GM18526 (cell line): Measurements from ENCODE around the gene CYB5R2.

Experiments used
- POLR2A ChIP-seq: IDR thresholded peaks from 3 replicates; pipeline ENCODE4 v1.6.1; 2011; ENCODE audit not compliant: insufficient read length; ENCODE audit errors: extremely low read depth

The CYB5R2 gene

DNA sequence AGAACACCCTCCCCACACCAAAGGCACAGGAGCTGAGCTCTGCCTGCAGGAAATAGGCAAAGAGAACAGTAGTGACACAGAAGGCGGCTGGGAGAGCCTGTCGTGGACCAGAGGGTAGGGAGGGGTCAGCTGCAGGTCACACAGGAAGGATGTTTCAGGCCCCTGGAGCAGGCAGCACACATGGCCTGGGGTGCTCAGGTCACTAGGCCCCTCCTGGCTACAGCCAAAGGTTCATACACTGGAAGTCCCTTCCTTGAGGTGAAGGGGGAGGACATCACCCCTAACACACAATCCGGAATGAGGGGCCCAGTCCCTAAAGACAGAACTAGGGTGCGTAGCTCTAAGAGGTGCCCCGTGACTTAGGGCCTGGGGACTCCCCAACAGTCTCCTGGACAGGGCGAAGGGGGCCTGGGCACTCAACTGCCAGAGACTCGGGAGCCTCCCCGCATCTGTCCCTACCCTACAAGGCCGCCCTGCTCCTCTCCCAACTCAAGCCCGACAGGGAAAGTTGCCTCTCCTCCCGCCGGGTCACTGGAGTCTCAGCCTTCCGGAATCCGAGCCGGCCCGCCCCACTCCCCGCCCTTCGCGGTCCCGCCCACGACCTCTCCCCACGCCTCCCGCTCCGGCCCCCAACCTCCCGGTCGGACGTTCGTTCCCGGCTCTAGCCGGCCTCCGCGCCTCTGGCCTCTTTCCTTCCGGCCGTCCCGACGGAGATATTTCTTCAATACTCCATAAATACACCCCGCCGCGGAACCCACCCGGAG lies at the start of gene CYB5R2:
CYB5R2 (minus strand) TSS at position 541 of the 764 bp plus-strand sequence. CDS start 675 bp downstream, outside the sequence.
- peak; percentile 34 for TF ChIP-seq POLR2A

DNA sequence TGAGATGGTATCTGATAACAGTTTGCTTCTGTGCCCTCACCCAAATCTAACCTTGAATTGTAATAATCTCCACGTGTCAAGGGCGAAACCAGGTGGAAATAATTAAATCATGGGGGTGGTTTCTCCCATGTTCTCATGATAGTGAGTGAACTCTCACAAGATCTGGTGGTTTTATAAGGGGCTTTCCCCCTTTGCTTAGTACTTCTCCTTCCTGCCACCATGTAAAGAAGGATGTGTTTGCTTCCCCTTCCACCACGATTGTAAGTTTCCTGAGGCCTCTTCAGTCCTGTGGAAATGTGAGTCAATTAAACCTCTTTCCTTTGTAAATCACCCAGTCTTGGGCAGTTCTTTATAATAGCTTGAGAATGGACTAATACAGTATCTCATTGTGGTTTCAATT lies 41.5 kb upstream of the CYB5R2 start:
- no peak for TF ChIP-seq POLR2A

DNA sequence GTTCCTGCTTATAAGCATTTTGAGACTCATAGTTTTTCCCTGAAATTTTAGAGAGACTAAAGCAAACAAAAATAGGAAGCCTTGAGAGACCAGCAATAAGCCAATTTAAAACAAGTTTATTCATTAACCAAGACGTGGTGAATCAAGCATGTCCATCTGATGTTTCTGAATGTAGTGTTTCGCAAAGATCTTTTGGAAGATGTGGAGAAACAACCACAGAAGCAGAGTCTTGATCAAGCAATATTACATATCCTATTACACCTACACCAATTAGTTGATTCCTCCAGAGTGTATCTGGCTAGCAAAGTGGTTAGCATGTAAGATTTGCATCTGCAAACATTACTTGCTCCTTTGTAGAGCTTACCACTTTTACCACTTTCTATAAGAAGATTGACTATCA lies 33.1 kb upstream of the CYB5R2 start, which contains the start of gene OVCH2:
OVCH2 (minus strand) TSS at position 101 of the 400 bp plus-strand sequence; CDS start at position 18, 83 bp downstream.
- no peak for TF ChIP-seq POLR2A

DNA sequence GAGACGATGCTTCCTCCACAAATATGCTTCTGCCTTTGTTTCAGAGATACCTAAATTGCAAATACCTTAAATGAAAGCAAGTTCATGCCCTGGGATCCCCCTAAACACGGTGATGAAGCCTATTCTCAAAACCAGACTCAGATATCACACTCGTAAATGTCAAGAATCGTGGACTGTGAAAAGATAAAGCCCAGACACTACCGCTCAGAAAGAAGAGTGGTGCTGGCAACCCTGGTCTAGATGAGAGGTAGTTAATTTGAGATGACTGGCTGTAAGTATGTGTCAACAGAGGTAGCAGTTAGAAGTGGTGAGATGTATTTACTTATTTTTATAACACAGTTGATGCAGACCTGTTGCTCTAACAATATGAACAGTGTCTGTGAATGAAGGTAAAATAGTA lies 30.4 kb upstream of the CYB5R2 start:
- TF ChIP-seq POLR2A: no peak

DNA sequence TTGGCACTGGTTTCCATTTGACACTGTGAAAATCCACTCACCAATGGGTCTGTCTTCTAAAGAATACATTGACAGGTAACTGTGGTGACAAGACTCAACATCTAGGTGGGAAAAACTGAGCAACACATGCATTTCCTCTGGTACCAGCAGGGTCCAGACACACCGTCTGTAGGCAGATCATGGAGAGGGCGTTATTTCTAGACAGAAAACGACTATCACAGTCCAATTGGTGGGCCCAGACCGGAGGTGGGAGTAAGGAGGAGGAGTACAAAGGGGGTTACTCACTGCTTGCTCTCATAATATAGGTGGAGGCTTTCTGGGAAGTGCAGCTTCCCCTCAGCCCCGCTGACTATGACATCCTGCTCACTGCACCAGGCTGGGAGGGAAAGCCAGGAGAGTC lies 23.1 kb upstream of the CYB5R2 start:
- no peak for TF ChIP-seq POLR2A

DNA sequence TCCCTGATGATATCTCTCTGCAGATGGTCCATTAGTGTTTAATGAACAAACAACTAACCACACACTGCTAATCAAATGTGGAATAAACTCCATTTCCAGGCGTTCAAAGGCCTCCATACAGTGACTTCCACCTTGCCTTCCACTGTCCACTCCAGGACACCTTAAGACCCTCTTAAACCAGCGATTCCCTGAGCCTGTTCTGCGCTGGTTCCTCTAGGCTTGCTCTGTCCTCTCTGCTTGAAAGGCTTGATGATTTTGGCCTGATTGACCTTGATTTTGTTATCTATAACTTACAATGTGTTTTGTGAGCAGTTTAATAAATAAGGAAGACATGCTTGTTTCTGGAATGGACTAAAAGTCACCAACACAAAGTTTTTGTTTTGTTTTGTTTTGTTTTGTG lies 20.9 kb upstream of the CYB5R2 start:
- no peak for TF ChIP-seq POLR2A

DNA sequence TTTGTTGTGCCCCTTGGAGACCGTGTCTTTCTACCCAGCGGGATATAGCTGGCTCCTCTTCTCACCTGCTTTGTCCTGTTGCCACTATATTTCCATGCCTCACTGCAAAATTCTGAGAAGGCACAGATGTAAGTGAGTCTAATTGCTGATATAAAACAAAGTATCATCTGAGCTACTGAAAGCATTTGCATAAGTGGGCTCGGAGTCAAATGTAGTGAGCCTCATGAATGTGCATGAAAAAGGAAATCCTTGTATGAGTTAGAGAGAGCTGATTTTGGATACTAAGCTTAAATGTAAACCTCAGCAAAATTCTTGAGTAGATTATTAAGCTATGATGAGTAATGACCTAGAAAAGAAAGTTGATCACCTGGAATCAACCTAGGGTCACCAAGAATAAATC lies 19.1 kb upstream of the CYB5R2 start:
- TF ChIP-seq POLR2A: no peak

DNA sequence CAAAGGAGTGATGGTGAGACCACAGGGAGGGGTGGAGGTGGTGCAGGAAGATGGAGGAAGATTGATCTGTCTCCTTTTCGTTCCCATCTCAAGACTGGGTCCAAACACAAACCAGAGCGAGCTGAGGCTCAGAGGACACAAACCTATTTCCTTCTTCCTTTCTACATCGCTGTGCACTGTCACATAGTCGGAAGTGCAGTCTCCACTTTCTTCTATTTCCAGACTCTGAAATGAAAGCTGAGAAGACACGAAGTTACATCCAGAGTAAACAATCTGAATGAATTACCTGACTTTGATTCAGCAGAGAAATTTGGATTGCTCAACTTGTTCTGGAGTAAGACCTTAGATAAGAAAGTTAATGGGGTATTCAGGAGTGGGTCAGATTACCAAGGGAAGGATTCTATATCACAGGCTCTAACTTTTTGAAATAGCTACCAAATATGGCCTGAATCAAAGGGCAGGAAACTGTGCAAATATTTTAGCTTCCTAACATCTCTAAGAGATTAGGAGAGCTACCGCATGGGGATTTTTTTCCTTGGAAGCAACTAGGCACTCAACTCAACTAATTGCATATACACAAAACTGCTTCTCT lies 18.6 kb upstream of the CYB5R2 start:
- TF ChIP-seq POLR2A: no peak

DNA sequence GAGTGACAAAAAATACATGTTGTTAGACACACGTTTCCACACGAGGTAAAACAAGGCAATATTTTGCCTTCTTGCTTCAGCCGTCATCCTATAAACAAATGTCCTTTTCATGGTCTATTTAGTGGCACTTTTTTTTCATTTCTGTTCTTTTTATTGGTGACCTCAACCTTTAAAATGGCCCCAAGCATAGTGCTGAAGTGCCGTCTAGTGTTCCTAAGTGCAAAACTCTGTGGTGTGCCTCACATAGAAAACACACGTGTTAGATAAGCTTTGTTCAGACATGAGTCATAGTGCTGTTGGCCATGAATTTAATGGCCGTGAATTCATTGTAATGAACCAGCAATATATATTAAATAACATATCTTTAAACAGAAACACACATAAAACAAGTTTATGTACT lies 17.3 kb upstream of the CYB5R2 start:
- no peak for TF ChIP-seq POLR2A

DNA sequence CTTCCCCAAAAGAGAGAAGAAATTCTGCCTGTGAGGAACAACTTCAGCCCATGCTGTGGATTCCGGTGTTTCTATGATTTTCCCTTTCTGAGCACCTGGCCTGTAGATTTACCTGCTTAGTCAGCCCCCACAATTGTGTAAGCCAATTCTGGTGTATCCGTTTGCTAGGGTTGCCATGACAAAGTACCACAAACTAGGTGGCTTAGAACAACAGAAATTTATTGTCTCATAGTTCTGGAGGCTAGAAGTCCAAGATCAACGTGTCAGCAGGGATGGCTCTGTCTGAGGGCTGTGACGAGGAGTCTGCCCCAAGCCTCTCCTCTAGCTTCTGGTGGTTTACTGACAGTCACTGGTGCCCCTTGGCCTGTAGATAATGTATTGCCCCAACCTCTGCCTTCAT lies 15.9 kb upstream of the CYB5R2 start:
- no peak for TF ChIP-seq POLR2A

DNA sequence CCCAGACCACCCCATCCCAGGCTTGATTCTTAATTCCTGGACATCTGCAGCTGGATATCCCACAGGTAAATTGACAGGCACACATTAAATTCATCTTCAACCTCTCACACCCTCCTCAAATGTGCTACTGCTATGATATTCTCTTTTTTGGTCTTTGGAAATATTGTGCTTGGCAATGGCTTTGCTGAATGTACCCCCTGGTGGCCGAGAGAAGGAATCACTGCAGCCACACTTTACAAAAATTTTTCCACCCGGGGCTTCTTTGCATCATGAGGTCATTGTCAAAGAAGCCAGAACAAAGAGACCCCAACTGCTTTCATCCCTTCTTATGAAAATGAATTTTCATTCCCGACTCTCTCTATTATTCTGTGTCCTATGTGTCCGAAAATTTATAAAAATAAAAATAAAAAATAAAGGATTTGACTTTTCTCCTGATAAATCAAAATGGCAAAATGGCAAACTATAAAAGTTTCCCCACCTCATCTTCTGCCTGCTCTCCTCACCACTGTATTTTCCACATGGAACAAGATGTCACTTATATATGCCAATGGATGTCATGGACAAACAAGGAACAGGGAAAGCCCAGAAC lies 15.0 kb upstream of the CYB5R2 start:
- TF ChIP-seq POLR2A: no peak

DNA sequence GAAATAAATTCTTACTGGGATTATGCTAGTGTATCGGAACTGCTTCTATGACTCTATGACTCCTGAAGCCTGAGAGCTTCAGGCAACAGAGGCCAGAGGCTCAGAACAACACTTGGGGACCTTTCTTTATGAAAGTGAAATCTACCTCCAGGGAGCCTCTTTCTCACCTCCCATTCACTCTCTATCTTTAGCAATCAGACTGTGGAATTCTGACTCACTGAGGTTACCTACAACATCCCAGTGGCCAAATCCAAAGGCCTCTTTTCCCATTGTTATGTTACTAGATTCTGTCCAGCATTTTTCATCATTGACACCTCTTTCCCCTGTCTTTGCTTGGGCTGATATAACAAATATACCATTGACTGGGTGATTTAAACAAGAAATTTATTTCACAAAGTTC lies 14.1 kb upstream of the CYB5R2 start:
- TF ChIP-seq POLR2A: no peak

DNA sequence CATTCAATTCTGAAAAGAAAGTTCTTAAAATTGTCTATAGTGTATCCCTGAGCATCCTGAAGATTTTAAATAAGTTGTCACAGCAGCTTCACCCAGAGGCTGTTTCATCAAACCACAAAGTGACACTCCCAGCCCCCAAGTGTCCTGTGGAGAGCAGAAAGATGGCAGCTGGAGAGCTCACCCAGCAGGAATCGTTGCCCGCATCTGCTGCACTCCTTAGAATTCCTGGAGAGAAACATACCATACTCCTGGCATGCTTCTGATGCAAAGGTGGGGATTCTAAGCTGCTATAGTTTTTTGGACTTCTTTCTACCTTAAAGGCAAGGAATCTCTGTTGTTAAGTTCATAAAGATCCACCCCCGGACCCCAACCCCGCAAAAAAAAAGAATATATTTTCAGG lies 13.5 kb upstream of the CYB5R2 start:
- no peak for TF ChIP-seq POLR2A

DNA sequence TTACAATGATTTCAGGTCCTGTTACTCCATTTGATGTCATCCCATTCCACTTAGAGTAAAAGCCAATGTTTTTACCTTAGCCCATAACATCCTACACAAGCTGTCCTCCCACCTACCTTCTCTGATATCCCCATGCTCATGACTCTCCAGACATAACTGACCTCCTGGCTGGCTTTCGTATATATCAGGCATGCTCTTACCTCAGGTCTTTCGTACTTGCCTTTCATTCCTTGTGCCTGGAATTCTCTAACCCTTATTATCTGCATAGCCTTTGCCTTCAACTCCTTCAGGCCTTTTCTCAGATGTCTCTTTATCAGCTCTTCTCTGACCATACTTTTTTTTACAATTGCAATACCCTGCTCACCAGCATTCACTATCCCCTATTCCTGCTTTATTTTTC lies 10.3 kb upstream of the CYB5R2 start:
- TF ChIP-seq POLR2A: no peak

DNA sequence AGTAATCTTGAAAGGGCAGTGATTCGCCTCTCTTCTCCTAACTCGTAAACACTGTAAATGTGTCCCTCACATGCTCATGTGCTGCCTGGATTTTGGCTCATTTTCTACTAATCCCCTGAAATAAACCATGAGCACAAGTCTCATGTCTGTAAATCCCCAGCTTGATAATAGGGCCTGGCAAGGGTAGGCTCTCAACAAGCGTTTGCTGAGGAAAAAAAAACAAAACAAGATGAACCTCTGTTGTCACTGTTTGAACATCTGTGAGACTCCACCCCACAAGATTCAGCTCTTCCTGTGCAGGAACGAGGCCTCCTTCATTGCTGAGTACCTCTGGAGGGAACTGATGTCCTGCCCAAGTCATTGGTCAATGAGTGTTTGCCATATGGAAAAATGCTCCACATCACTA lies 4.5 kb upstream of the CYB5R2 start:
- TF ChIP-seq POLR2A: no peak

DNA sequence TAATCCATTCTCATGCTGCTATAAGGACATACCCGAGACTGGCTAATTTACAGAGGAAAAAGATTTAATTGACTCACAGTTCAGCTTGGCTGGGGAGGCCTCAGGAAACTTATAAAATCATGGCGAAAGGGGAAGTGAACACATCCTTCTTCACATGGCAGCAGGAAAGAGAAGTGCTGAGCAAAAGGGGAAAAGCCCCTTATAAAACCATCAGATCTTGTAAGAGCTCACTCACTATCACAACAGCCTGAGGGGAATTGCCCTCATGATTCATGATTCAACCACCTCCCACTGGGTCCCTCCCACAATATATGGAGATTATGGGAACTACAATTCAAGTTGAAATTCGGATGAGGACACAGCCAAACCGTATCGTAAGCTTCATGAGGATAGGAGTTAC lies 3.8 kb upstream of the CYB5R2 start:
- TF ChIP-seq POLR2A: no peak
